Measurements from ENCODE around the gene ZNF804B.

DNA sequence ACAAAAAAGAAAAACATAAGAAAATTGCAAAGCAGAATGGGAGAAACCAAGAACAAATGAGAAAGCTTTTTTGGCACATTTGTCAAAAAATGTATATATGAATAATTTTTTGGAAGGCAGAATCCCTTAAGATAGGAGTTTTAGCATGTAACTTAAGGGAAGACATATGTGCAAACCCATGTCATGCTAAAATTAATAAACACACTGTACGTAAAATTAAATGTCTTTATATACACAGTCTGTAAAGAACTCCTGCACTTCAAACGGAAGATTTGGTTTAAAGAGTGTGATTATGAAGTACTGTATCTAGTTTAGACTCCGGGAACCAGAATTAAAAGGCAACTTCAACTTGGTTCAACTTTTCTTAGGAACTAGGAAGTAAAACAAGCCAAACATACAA lies 405.9 kb downstream of the ZNF804B start:
- TF ChIP-seq, protein P1, sequence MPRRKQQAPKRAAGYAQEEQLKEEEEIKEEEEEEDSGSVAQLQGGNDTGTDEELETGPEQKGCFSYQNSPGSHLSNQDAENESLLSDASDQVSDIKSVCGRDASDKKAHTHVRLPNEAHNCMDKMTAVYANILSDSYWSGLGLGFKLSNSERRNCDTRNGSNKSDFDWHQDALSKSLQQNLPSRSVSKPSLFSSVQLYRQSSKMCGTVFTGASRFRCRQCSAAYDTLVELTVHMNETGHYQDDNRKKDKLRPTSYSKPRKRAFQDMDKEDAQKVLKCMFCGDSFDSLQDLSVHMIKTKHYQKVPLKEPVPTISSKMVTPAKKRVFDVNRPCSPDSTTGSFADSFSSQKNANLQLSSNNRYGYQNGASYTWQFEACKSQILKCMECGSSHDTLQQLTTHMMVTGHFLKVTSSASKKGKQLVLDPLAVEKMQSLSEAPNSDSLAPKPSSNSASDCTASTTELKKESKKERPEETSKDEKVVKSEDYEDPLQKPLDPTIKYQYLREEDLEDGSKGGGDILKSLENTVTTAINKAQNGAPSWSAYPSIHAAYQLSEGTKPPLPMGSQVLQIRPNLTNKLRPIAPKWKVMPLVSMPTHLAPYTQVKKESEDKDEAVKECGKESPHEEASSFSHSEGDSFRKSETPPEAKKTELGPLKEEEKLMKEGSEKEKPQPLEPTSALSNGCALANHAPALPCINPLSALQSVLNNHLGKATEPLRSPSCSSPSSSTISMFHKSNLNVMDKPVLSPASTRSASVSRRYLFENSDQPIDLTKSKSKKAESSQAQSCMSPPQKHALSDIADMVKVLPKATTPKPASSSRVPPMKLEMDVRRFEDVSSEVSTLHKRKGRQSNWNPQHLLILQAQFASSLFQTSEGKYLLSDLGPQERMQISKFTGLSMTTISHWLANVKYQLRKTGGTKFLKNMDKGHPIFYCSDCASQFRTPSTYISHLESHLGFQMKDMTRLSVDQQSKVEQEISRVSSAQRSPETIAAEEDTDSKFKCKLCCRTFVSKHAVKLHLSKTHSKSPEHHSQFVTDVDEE (CRISPR knock-in tag; IDR thresholded peaks at IDR 0.05), result no peak
- TF ChIP-seq PPARA (CRISPR knock-in tag; IDR thresholded peaks at IDR 0.05; ENCODE audit: borderline replicate concordance) (no peak), RARB (CRISPR knock-in tag; IDR thresholded peaks at IDR 0.05) (no peak), SNAI2 (CRISPR knock-in tag; IDR thresholded peaks at IDR 0.05) (no peak)

Data from SK-N-SH treated with all-trans-retinoic acid at 6 μM for 48 hours (cell line).